GM12878 (cell line): ENCODE data around the gene CIAO1. TPM values are rescaled to one million over a fixed set of nuclear protein-coding genes. Genes with fewer than 3 reads are reported as not detected.

Experiments
- ATAC-seq: fragments of 200-7000 bp; cut with Tn5 transposase; 3 replicates; pipeline ENCODE4 v1.9.1; 2020; ENCODE audit warnings: mild to moderate bottlenecking, moderate library complexity
- BruUV-seq: library from RNA; stranded (reverse); fragments of 400-500 nt; replicated peaks from 2 replicates; lab custom pipeline; 2021; lab: Mats Ljungman, UMichigan
- CTCF ChIA-PET: fragments of 300-600 bp; sonication (Branson Sonifier 250); formaldehyde crosslinking; extraction: SDS; loops from one replicate; lab custom pipeline; 2021; ENCODE audit warnings: inconsistent platforms; lab: Yijun Ruan, JAX
- POLR2A ChIA-PET: fragments of 350-600 bp; formaldehyde crosslinking; extraction: SDS; loops from one replicate; lab custom pipeline; 2021; ENCODE audit warnings: inconsistent platforms; lab: Charles Lee
- RAD21 ChIA-PET: fragments of 300-600 bp; sonication (Branson Sonifier 250); formaldehyde crosslinking; loops from one replicate; lab custom pipeline; 2023; ENCODE audit warnings: antibody characterized with exemption; ENCODE audit not compliant: unreplicated experiment; lab: Charles Lee
- SMC1A ChIA-PET: fragments of 300-600 bp; sonication (Branson Sonifier 250); formaldehyde crosslinking; loops from one replicate; lab custom pipeline; 2023; ENCODE audit not compliant: unreplicated experiment, uncharacterized antibody; lab: Charles Lee
- DNase-seq: peaks from one replicate; pipeline ENCODE4 v3.0.0-alpha.2; 2011; ENCODE audit warnings: low read depth, low spot score
- FAIRE-seq: peaks from 3 replicates; lab custom pipeline; 2011; peaks lifted over from hg19 to GRCh38; lab: Jason Lieb, UNC
- H2AFZ ChIP-seq: 2 replicates; pipeline ENCODE4 v1.6.0; 2011; ENCODE audit warnings: low read depth, low read length, control low read depth; ENCODE audit not compliant: control insufficient read depth
- H3K27ac ChIP-seq: 2 replicates; pipeline ENCODE4 v1.5.1; 2011; ENCODE audit warnings: control low read depth; ENCODE audit not compliant: control insufficient read depth, insufficient read depth
- H3K27me3 ChIP-seq, 2 experiments: replicated peaks in 1 of 2; 2 replicates each; pipeline versions ENCODE4 v1.6.0 to v1.6.1; 2011; ENCODE audit warnings: low read length in 1 of 2; ENCODE audit not compliant: control insufficient read depth in 2 of 2, insufficient read depth in 2 of 2
- H3K36me3 ChIP-seq, 2 experiments: 2 replicates each; pipeline ENCODE4 v1.5.1; 2011; ENCODE audit warnings: low read length in 1 of 2; ENCODE audit not compliant: control insufficient read depth in 2 of 2, insufficient read depth in 2 of 2
- H3K4me1 ChIP-seq: 2 replicates; pipeline ENCODE4 v1.6.1; 2011; ENCODE audit warnings: mild to moderate bottlenecking, low read length, moderate library complexity, mixed read lengths; ENCODE audit not compliant: control insufficient read depth, insufficient read depth
- H3K4me2 ChIP-seq: 2 replicates; pipeline ENCODE4 v1.6.0; 2011; ENCODE audit warnings: control low read depth; ENCODE audit not compliant: control insufficient read depth, insufficient read depth
- H3K4me3 ChIP-seq: fragments of 200-600 bp; sonication (generic); 2 replicates; pipeline ENCODE4 v1.5.1; 2016
- H3K79me2 ChIP-seq: 2 replicates; pipeline ENCODE4 v1.6.0; 2011; ENCODE audit warnings: low read length; ENCODE audit not compliant: control insufficient read depth, insufficient read depth
- H3K9ac ChIP-seq: 2 replicates; pipeline ENCODE4 v1.8.0; 2011; ENCODE audit warnings: low read length, control low read depth, mixed read lengths; ENCODE audit not compliant: control insufficient read depth, insufficient read depth
- H3K9me3 ChIP-seq: replicated peaks from 3 replicates; pipeline ENCODE4 v1.5.1; 2011; ENCODE audit warnings: mild to moderate bottlenecking, low read length; ENCODE audit not compliant: control insufficient read depth, insufficient read depth
- H4K20me1 ChIP-seq: 2 replicates; pipeline ENCODE4 v1.6.0; 2011; ENCODE audit not compliant: control insufficient read depth, insufficient read depth
- ASH2L ChIP-seq: fragments of 300-600, 200-600 bp; sonication (generic); IDR thresholded peaks from 2 replicates; pipeline ENCODE4 v1.6.1; 2017; ENCODE audit warnings: low read depth, mild to moderate bottlenecking, borderline replicate concordance
- ATF3 ChIP-seq: IDR thresholded peaks from 2 replicates; pipeline ENCODE4 v1.6.1; 2011; ENCODE audit warnings: low read depth, mild to moderate bottlenecking, low read length, moderate library complexity, borderline replicate concordance; ENCODE audit errors: extremely low read depth
- CREM ChIP-seq: IDR thresholded peaks from 2 replicates; pipeline ENCODE4 v1.6.1; 2014; ENCODE audit warnings: antibody characterized with exemption, low read depth
- CTCF ChIP-seq, 3 experiments: IDR thresholded peaks in 2 of 3; conservative IDR thresholded peaks in 1 of 3; 2 replicates each; pipeline ENCODE4 v1.5.1; 2011; ENCODE audit warnings: low read depth in 3 of 3, low read length in 3 of 3, mild to moderate bottlenecking in 3 of 3, control low read depth in 2 of 3, moderate library complexity in 2 of 3, inconsistent platforms in 1 of 3, mixed read lengths in 1 of 3; ENCODE audit not compliant: control insufficient read depth in 2 of 3, insufficient read depth in 1 of 3; ENCODE audit errors: extremely low read depth in 1 of 3
- EED ChIP-seq: sonication (generic); IDR thresholded peaks from 2 replicates; pipeline ENCODE4 v1.6.1; 2016; ENCODE audit warnings: antibody characterized with exemption, low read depth
- KAT2A ChIP-seq: conservative IDR thresholded peaks from 2 replicates; pipeline ENCODE4 v1.6.1; 2011; ENCODE audit warnings: low read depth, low read length; ENCODE audit not compliant: control insufficient read depth
- NR2C1 ChIP-seq: fragments of 450-650 bp; IDR thresholded peaks from 2 replicates; pipeline ENCODE4 v1.6.1; 2017; ENCODE audit warnings: antibody characterized with exemption, mild to moderate bottlenecking, moderate library complexity
- PAX5 ChIP-seq: IDR thresholded peaks from 2 replicates; pipeline ENCODE4 v1.6.1; 2011; ENCODE audit warnings: low read depth, low read length, borderline replicate concordance
- PAX8 ChIP-seq: fragments of 450-650 bp; IDR thresholded peaks from 2 replicates; pipeline ENCODE4 v1.6.1; 2017; ENCODE audit warnings: mild to moderate bottlenecking, moderate library complexity
- RUNX3 ChIP-seq: IDR thresholded peaks from 2 replicates; pipeline ENCODE4 v1.6.1; 2012; ENCODE audit warnings: low read length, inconsistent platforms
- SUPT20H ChIP-seq: IDR thresholded peaks from 2 replicates; pipeline ENCODE4 v1.6.1; 2011; ENCODE audit warnings: low read depth, mild to moderate bottlenecking, low read length, moderate library complexity, borderline replicate concordance; ENCODE audit not compliant: control insufficient read depth
- WGBS: methylation state at CpG from one replicate; pipeline ENCODE4 v1.1.6; 2016; ENCODE audit warnings: low lambda C conversion rate; ENCODE audit not compliant: insufficient replicate concordance, insufficient coverage; ENCODE audit errors: missing lambda C conversion rate; 5-methylcytosine and 5-hydroxymethylcytosine counted together
- in situ Hi-C: fragments of 300-500 bp; cut with MboI; formaldehyde crosslinking; loops from 9 replicates; pipeline ENCODE4 v1.14.3; 2018; ENCODE audit warnings: mixed read lengths
- intact Hi-C: fragments of 100-400 bp; cut with micrococcal nuclease; formaldehyde crosslinking; loops from one replicate; pipeline ENCODE4 v1.14.2; 2022; ENCODE audit not compliant: unreplicated experiment
- polyA plus RNA-seq, 11 experiments: library from polyadenylated mRNA; depleted of rRNA in 4 of 11; unstranded in 6 of 11; stranded (reverse) in 5 of 11; fragments of >200 nt; fragmentation: Nextera tagmentation in 4 of 11; fragmentation: Illumina TruSeq in 1 of 11; extraction: Ambion mirVana in 4 of 11; extraction: Trizol in 1 of 11; gene quantifications; 1 replicate in 1 of 11; 2 replicates in 10 of 11; pipeline versions ENCODE4 v1.2.1 to v1.2.3, GENCODE V29; 2011 to 2016; ENCODE audit warnings: inconsistent platforms in 2 of 11, missing spikeins in 2 of 11, low read depth in 1 of 11
- total RNA-seq, 4 experiments: library from RNA; depleted of rRNA in 3 of 4; stranded (reverse); fragments of >200 nt in 3 of 4; fragmentation: Illumina TruSeq in 1 of 4; extraction: Trizol in 1 of 4; gene quantifications; 2 replicates each; pipeline versions ENCODE4 v1.2.1 to v1.2.3, GENCODE V29; 2013 to 2021
- TF ChIP-seq, protein P1 (sequence below): fragments of 450-650 bp; IDR thresholded peaks from 2 replicates; pipeline ENCODE4 v1.6.1; 2018; ENCODE audit warnings: mild to moderate bottlenecking, low read depth, moderate library complexity; ENCODE audit not compliant: partially characterized antibody

CIAO1 gene
- total and polyA plus RNA-seq, 10 of the 15 experiments (the other 5 are each of a cell fraction or from before 2014, with no cell fraction given) = 8.3 to 89.4 (median 63.4) TPM

DNA sequence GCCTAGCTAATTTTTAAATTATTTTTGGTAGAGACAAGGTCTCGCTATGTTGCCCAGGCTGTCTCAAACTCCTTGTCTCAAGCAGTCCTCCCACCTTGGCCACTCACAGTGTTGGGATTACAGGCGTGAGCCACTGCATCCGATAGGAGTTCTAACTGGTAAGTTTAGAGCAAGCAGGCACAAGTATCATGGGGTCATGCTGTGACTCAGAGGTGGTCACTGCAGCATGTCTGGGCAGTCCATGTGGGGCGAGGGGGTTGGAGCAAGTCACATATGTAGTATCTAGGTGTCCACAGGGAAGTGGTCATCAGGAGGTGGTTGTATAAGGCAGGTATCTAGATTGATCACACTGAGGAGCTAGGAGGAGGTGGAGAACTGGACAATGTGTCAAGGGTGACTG lies 34.7 kb upstream of the CIAO1 start:
- H3K4me3 ChIP-seq = no peak overlapping the region
- intact Hi-C loops = no loop called here
- ATAC-seq = no peak
- ChIA-PET CTCF (interaction anchor here (1.0 to 5.6 kb wide), 4 partner anchors 10 to 296 kb away, joined by 3 to 76 read pairs (median 18); partner anchors contain the start of gene STARD7), POLR2A (interaction anchor here (0.8 to 4.0 kb wide), 3 partner anchors 8 to 25 kb away, joined by 4 to 17 read pairs (median 13); partner anchors contain the start of gene STARD7), SMC1A (interaction anchor here (1.3 to 9.6 kb wide), 4 partner anchors 10 to 57 kb away, joined by 5 to 116 read pairs (median 41); no protein-coding TSS in a partner anchor), RAD21 (interaction anchor here (0.7 to 6.0 kb wide), 2 partner anchors 28 to 119 kb away, joined by 3 to 93 read pairs; no protein-coding TSS in a partner anchor)
- no peaks in the 10 kb centered on the region for H3K9me3 ChIP-seq
- H3K36me3 ChIP-seq = no peaks in the 10 kb centered on the region
- H3K4me1 ChIP-seq = peaks cover 21% of the 10 kb centered on the region
- 93% methylated on average over 4 of the region's 4 CpGs for WGBS
- H3K4me2 ChIP-seq = no peak overlapping the region
- H3K27me3 ChIP-seq = no peaks in the 10 kb centered on the region
- TF ChIP-seq ATF3 (no peak), KAT2A (no peak), PAX8 (no peak), NR2C1 (no peak), RUNX3 (no peak), CREM (no peak), SUPT20H (no peak), EED (no peak), ASH2L (no peak), PAX5 (no peak), CTCF (IDR thresholded peaks at IDR 0.05 in 2 of 3, conservative IDR thresholded peaks at IDR 0.05 in 1 of 3; ENCODE audit: control insufficient read depth in 2 of 3, extremely low read depth in 1 of 3, insufficient read depth in 1 of 3, low read depth in 3 of 3, low read length in 3 of 3) (no peak)
- TF ChIP-seq, protein P1, sequence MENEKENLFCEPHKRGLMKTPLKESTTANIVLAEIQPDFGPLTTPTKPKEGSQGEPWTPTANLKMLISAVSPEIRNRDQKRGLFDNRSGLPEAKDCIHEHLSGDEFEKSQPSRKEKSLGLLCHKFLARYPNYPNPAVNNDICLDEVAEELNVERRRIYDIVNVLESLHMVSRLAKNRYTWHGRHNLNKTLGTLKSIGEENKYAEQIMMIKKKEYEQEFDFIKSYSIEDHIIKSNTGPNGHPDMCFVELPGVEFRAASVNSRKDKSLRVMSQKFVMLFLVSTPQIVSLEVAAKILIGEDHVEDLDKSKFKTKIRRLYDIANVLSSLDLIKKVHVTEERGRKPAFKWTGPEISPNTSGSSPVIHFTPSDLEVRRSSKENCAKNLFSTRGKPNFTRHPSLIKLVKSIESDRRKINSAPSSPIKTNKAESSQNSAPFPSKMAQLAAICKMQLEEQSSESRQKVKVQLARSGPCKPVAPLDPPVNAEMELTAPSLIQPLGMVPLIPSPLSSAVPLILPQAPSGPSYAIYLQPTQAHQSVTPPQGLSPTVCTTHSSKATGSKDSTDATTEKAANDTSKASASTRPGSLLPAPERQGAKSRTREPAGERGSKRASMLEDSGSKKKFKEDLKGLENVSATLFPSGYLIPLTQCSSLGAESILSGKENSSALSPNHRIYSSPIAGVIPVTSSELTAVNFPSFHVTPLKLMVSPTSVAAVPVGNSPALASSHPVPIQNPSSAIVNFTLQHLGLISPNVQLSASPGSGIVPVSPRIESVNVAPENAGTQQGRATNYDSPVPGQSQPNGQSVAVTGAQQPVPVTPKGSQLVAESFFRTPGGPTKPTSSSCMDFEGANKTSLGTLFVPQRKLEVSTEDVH = no peak
- no peak for DNase-seq
- H3K9ac ChIP-seq = no peak overlapping the region
- no peak for FAIRE-seq
- H3K79me2 ChIP-seq = peaks cover 3% of the 10 kb centered on the region; the same call in 1 of the 2 replicates
- no peaks in the 10 kb centered on the region for H4K20me1 ChIP-seq
- no peak overlapping the region for H3K27ac ChIP-seq
- in situ Hi-C loops = no loop called here
- no TSS peak for BruUV-seq
- H2AFZ ChIP-seq = no peak overlapping the region
